ENCODE results near the gene LRRC72. TPM values are rescaled to one million over a fixed set of nuclear protein-coding genes. Genes with fewer than 3 reads are reported as not detected.

The LRRC72 gene
- total and polyA plus RNA-seq, 9 of the 15 experiments (the other 6 are each of a cell fraction or from before 2014, with no cell fraction given) = 0.10 TPM; not detected in 8

DNA sequence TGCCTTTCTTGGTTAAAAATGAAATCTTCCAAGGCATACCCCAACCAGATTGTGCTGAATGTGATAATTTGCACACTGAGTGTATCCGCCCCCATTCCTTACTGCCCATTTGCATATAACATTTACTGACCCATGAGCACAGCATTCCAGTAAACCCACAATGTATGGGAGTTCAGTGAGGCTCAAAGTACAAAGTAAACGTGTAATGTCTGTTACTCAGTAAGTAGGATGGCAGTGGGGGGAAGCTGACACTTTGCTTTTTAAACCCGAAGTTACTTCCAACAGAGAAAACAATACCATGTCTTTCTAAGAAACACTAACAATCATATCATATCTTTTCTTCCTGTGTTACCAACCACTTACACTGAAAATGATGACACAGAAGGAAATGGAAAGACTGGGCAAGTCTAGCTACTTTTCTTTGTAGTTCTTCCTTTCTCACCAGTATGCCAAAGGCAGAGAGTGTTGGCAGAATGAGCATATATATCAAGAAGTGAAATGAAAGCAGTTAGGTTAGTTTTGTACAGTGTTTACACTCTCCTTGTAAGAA is 34.0 kb upstream of the LRRC72 start (continued):
- TF ChIP-seq, protein P1, sequence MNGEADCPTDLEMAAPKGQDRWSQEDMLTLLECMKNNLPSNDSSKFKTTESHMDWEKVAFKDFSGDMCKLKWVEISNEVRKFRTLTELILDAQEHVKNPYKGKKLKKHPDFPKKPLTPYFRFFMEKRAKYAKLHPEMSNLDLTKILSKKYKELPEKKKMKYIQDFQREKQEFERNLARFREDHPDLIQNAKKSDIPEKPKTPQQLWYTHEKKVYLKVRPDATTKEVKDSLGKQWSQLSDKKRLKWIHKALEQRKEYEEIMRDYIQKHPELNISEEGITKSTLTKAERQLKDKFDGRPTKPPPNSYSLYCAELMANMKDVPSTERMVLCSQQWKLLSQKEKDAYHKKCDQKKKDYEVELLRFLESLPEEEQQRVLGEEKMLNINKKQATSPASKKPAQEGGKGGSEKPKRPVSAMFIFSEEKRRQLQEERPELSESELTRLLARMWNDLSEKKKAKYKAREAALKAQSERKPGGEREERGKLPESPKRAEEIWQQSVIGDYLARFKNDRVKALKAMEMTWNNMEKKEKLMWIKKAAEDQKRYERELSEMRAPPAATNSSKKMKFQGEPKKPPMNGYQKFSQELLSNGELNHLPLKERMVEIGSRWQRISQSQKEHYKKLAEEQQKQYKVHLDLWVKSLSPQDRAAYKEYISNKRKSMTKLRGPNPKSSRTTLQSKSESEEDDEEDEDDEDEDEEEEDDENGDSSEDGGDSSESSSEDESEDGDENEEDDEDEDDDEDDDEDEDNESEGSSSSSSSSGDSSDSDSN (IDR thresholded peaks at IDR 0.05; ENCODE audit: borderline replicate concordance in 1 of 2, low read depth in 2 of 2, low read length in 2 of 2) = no peak
- TF ChIP-seq TRIM24 (IDR thresholded peaks at IDR 0.05) = peak; percentile 75 to 91
- TF ChIP-seq, protein P2, sequence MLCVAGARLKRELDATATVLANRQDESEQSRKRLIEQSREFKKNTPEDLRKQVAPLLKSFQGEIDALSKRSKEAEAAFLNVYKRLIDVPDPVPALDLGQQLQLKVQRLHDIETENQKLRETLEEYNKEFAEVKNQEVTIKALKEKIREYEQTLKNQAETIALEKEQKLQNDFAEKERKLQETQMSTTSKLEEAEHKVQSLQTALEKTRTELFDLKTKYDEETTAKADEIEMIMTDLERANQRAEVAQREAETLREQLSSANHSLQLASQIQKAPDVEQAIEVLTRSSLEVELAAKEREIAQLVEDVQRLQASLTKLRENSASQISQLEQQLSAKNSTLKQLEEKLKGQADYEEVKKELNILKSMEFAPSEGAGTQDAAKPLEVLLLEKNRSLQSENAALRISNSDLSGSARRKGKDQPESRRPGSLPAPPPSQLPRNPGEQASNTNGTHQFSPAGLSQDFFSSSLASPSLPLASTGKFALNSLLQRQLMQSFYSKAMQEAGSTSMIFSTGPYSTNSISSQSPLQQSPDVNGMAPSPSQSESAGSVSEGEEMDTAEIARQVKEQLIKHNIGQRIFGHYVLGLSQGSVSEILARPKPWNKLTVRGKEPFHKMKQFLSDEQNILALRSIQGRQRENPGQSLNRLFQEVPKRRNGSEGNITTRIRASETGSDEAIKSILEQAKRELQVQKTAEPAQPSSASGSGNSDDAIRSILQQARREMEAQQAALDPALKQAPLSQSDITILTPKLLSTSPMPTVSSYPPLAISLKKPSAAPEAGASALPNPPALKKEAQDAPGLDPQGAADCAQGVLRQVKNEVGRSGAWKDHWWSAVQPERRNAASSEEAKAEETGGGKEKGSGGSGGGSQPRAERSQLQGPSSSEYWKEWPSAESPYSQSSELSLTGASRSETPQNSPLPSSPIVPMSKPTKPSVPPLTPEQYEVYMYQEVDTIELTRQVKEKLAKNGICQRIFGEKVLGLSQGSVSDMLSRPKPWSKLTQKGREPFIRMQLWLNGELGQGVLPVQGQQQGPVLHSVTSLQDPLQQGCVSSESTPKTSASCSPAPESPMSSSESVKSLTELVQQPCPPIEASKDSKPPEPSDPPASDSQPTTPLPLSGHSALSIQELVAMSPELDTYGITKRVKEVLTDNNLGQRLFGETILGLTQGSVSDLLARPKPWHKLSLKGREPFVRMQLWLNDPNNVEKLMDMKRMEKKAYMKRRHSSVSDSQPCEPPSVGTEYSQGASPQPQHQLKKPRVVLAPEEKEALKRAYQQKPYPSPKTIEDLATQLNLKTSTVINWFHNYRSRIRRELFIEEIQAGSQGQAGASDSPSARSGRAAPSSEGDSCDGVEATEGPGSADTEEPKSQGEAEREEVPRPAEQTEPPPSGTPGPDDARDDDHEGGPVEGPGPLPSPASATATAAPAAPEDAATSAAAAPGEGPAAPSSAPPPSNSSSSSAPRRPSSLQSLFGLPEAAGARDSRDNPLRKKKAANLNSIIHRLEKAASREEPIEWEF (CRISPR knock-in tag; IDR thresholded peaks at IDR 0.05) = no peak
- TF ChIP-seq SIX5 (IDR thresholded peaks at IDR 0.05; ENCODE audit: borderline replicate concordance in 1 of 2, insufficient read depth in 1 of 2, low read depth in 1 of 2, low read length in 2 of 2) = no peak
- peak; percentile 85 for TF ChIP-seq ZNF584 (CRISPR knock-in tag; IDR thresholded peaks at IDR 0.05; ENCODE audit: low read depth)
- TF ChIP-seq SETDB1 (IDR thresholded peaks at IDR 0.05; ENCODE audit: low read length) = no peak
- no peak for TF ChIP-seq TCFL5 (CRISPR knock-in tag; conservative IDR thresholded peaks at IDR 0.05)
- TF ChIP-seq CBFA2T3 (IDR thresholded peaks at IDR 0.05) = no peak
- TF ChIP-seq ELF4 (CRISPR knock-in tag; IDR thresholded peaks at IDR 0.05) = no peak
- peak; percentile 65 for TF ChIP-seq JUND (IDR thresholded peaks at IDR 0.05; ENCODE audit: borderline replicate concordance, low read depth, low read length)
- TF ChIP-seq JUND (tag; IDR thresholded peaks at IDR 0.05; ENCODE audit: borderline replicate concordance, low read depth, low read length) = peak; percentile 69; the same call in 1 of the 3 replicates
- TF ChIP-seq, protein P3, sequence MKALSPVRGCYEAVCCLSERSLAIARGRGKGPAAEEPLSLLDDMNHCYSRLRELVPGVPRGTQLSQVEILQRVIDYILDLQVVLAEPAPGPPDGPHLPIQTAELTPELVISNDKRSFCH (CRISPR knock-in tag; IDR thresholded peaks at IDR 0.05) = no peak
- TF ChIP-seq, protein P3 (tag; IDR thresholded peaks at IDR 0.05) = no peak; the same call in 1 of the 2 replicates
- TF ChIP-seq NFE2L1 (tag; IDR thresholded peaks at IDR 0.05; ENCODE audit: borderline replicate concordance, low read depth) = no peak
- TF ChIP-seq, protein P4, sequence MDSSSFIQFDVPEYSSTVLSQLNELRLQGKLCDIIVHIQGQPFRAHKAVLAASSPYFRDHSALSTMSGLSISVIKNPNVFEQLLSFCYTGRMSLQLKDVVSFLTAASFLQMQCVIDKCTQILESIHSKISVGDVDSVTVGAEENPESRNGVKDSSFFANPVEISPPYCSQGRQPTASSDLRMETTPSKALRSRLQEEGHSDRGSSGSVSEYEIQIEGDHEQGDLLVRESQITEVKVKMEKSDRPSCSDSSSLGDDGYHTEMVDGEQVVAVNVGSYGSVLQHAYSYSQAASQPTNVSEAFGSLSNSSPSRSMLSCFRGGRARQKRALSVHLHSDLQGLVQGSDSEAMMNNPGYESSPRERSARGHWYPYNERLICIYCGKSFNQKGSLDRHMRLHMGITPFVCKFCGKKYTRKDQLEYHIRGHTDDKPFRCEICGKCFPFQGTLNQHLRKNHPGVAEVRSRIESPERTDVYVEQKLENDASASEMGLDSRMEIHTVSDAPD (CRISPR knock-in tag; IDR thresholded peaks at IDR 0.05) = 0 out of 2 replicates have a peak, but pooled peaks have one; percentile 4
- no peak for TF ChIP-seq ZNF431 (CRISPR knock-in tag; IDR thresholded peaks at IDR 0.05)
- TF ChIP-seq, protein P5, sequence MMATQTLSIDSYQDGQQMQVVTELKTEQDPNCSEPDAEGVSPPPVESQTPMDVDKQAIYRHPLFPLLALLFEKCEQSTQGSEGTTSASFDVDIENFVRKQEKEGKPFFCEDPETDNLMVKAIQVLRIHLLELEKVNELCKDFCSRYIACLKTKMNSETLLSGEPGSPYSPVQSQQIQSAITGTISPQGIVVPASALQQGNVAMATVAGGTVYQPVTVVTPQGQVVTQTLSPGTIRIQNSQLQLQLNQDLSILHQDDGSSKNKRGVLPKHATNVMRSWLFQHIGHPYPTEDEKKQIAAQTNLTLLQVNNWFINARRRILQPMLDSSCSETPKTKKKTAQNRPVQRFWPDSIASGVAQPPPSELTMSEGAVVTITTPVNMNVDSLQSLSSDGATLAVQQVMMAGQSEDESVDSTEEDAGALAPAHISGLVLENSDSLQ (IDR thresholded peaks at IDR 0.05) = peak; percentile 14; the same call in 1 of the 2 replicates
